ENCODE data around the gene DISC1. TPM values are rescaled to one million over a fixed set of nuclear protein-coding genes. Genes with fewer than 3 reads are reported as not detected.

The DISC1 gene
- polyA plus RNA-seq, 1 of the 3 experiments (the other 2 are of a cell fraction) = 1.7 TPM

- Histone ChIP-seq H3K27me3 (ENCODE audit: insufficient read depth) (no peaks in the 10 kb centered on the region), H2AFZ (ENCODE audit: low read depth) (no peak overlapping the region), H3K9me2 (no peaks in the 10 kb centered on the region), H3K36me3 (replicated peaks in 1 of 2; ENCODE audit: control insufficient read depth in 1 of 2, insufficient read depth in 2 of 2, low read length in 1 of 2) (no peaks in the 10 kb centered on the region), H3K27ac (ENCODE audit: low read depth in 2 of 2, low read length in 1 of 2) (no peak overlapping the region), H3K4me3 (ENCODE audit: low read depth in 2 of 2, low read length in 1 of 2) (no peak overlapping the region), H3K9me3 (no peaks in the 10 kb centered on the region), H4K20me1 (ENCODE audit: insufficient read depth) (no peaks in the 10 kb centered on the region), H3K4me1 (ENCODE audit: control insufficient read depth in 1 of 2, insufficient read depth in 2 of 2, low read depth in 1 of 2, low read length in 1 of 2) (peaks cover 10 to 13% of the 10 kb centered on the region in 2 experiments; a peak in 2 of 4 replicates), H3K4me2 (no peak overlapping the region), H3K9ac (no peak overlapping the region), H3K79me2 (ENCODE audit: insufficient read depth) (no peaks in the 10 kb centered on the region), H3F3A (replicated peaks; ENCODE audit: insufficient read depth) (peaks cover 14% of the 10 kb centered on the region)
- ChIA-PET CTCF (interaction anchor here (0.7 kb wide), 1 partner anchor 9 kb away, joined by 3 read pairs; no protein-coding TSS in a partner anchor), POLR2A (no interaction called here)
- 68% methylated on average over 5 of the region's 5 CpGs for WGBS (ENCODE audit: low lambda C conversion rate)
- no peak for DNase-seq
- TF ChIP-seq FOXJ3 (CRISPR knock-in tag; IDR thresholded peaks at IDR 0.05) = no peak
- no peak for TF ChIP-seq TAF1 (IDR thresholded peaks at IDR 0.05; ENCODE audit: borderline replicate concordance, low read depth, low read length)
- no peak for TF ChIP-seq RXRA (IDR thresholded peaks at IDR 0.05; ENCODE audit: borderline replicate concordance, low read depth)
- TF ChIP-seq RCOR1 (IDR thresholded peaks at IDR 0.05; ENCODE audit: low read length) = no peak
- no peak for TF ChIP-seq FOXM1 (IDR thresholded peaks at IDR 0.05; ENCODE audit: low read depth)
- no peak for TF ChIP-seq PBX3 (IDR thresholded peaks at IDR 0.05)
- no peak for TF ChIP-seq SMC3 (IDR thresholded peaks at IDR 0.05; ENCODE audit: low read depth, low read length)
- no peak for TF ChIP-seq REST (IDR thresholded peaks at IDR 0.05; ENCODE audit: low read depth, low read length)
- no peak for TF ChIP-seq ELF1 (IDR thresholded peaks at IDR 0.05)
- TF ChIP-seq EP300 (IDR thresholded peaks at IDR 0.05; ENCODE audit: borderline replicate concordance in 1 of 2, low read depth in 1 of 2, low read length in 1 of 2) = no peak
- no peak for TF ChIP-seq SIN3A (IDR thresholded peaks at IDR 0.05; ENCODE audit: borderline replicate concordance, low read depth, low read length)
- TF ChIP-seq EZH2phosphoT487 (IDR thresholded peaks at IDR 0.05; ENCODE audit: borderline replicate concordance, low read depth) = no peak
- no peak for TF ChIP-seq POLR2AphosphoS5 (IDR thresholded peaks at IDR 0.05; ENCODE audit: low read depth, low read length)
- TF ChIP-seq FOSL2 (IDR thresholded peaks at IDR 0.05; ENCODE audit: borderline replicate concordance, low read depth) = no peak
- no peak for TF ChIP-seq GABPA (IDR thresholded peaks at IDR 0.05; ENCODE audit: low read depth)
- TF ChIP-seq CHD2 (IDR thresholded peaks at IDR 0.05; ENCODE audit: low read length, partially characterized antibody) = no peak
- TF ChIP-seq NRF1 (IDR thresholded peaks at IDR 0.05; ENCODE audit: low read depth, low read length) = no peak
- TF ChIP-seq RFX5 (IDR thresholded peaks at IDR 0.05; ENCODE audit: low read length) = no peak
- TF ChIP-seq USF1 (IDR thresholded peaks at IDR 0.05; ENCODE audit: borderline replicate concordance, low read depth) = no peak
- TF ChIP-seq GATA2 (CRISPR knock-in tag; IDR thresholded peaks at IDR 0.05) = no peak
Observed at GRCh38 chr1:231596337-231596791, 30.2 kb upstream of the DISC1 start.

Data from SK-N-SH (cell line).